Gastroesophageal sphincter (tissue), 4 donors: ENCODE results near the gene GRK3. TPM values are rescaled to one million over a fixed set of nuclear protein-coding genes. Genes with fewer than 3 reads are reported as not detected.

Experiments
- ATAC-seq: fragments of 150-250 bp; one replicate; pipeline ENCODE4 v1.9.1; 2016; ENCODE audit warnings: mild to moderate bottlenecking, moderate library complexity
- H3K27ac ChIP-seq, 4 donors: fragments of 200-600 bp; sonication (generic) in 3 of 4; 1 replicate in 3 of 4; 2 replicates in 1 of 4; pipeline ENCODE4 v1.5.1; 2016 to 2019
- H3K27me3 ChIP-seq: fragments of 200-600 bp; sonication (generic); one replicate; pipeline ENCODE4 v1.5.1; 2019
- H3K36me3 ChIP-seq, 2 donors: fragments of 200-600 bp; sonication (generic); one replicate each; pipeline ENCODE4 v1.5.1; 2019; ENCODE audit warnings: control low read depth in 1 of 2
- H3K4me1 ChIP-seq, 3 donors: fragments of 200-600 bp; sonication (generic); 1 replicate in 2 of 3; 2 replicates in 1 of 3; pipeline ENCODE4 v1.5.1; 2016 to 2019; ENCODE audit warnings: control low read depth in 2 of 3
- H3K4me3 ChIP-seq, 2 donors: fragments of 200-600 bp; sonication (generic); one replicate each; pipeline ENCODE4 v1.5.1; 2019; ENCODE audit warnings: mild to moderate bottlenecking in 1 of 2, moderate library complexity in 1 of 2
- H3K9me3 ChIP-seq, 3 donors: fragments of 200-600 bp; sonication (generic); one replicate each; pipeline ENCODE4 v1.5.1; 2017 to 2019; ENCODE audit warnings: control low read depth in 2 of 3
- EP300 ChIP-seq: sonication (generic); formaldehyde crosslinking; IDR thresholded peaks from one replicate; pipeline ENCODE4 v1.6.1; 2017; ENCODE audit warnings: antibody characterized with exemption, mild to moderate bottlenecking
- POLR2A ChIP-seq, 2 donors: fragments of 450-650 bp; IDR thresholded peaks; one replicate each; pipeline ENCODE4 v1.6.1; 2017; ENCODE audit warnings: antibody characterized with exemption in 2 of 2, mild to moderate bottlenecking in 2 of 2, moderate library complexity in 1 of 2
- POLR2AphosphoS5 ChIP-seq: sonication (generic); formaldehyde crosslinking; IDR thresholded peaks from one replicate; pipeline ENCODE4 v1.6.1; 2017; ENCODE audit warnings: antibody characterized with exemption
- WGBS, 2 donors: methylation state at CpG; one replicate each; pipeline ENCODE4 v1.1.5; 2018; ENCODE audit warnings: low coverage in 1 of 2; 5-methylcytosine and 5-hydroxymethylcytosine counted together
- total RNA-seq, 4 donors: library from RNA; depleted of rRNA; stranded (reverse); fragments of >200 nt; gene quantifications; one replicate each; pipeline ENCODE4 v1.1.0, GENCODE V29; 2016
- TF ChIP-seq, protein P1 (sequence below), 4 experiments: fragments of 200-600 bp in 2 of 4; fragments of 450-650 bp in 2 of 4; sonication (generic) in 1 of 4; IDR thresholded peaks; one replicate each; pipeline ENCODE4 v1.5.1; 2017 to 2019; ENCODE audit warnings: antibody characterized with exemption in 4 of 4, mild to moderate bottlenecking in 2 of 4, moderate library complexity in 2 of 4

The GRK3 gene
- total RNA-seq, 4 donors from 2014 or later = 3.9 to 7.8 (median 4.5) TPM

- ATAC-seq = no peak
- peaks cover 26% of the 10 kb centered on the region for H3K27me3 ChIP-seq
- 86 to 88% methylated on average over 3 to 4 of the region's 4 CpGs for WGBS, 2 donors
- no peak overlapping the region for H3K4me3 ChIP-seq
- no peaks in the 10 kb centered on the region for H3K4me1 ChIP-seq
- no peaks in the 10 kb centered on the region for H3K36me3 ChIP-seq
- H3K27ac ChIP-seq = no peak overlapping the region
- peaks cover 0 to 25% (median 0%) of the 10 kb centered on the region in 3 donors for H3K9me3 ChIP-seq
- TF ChIP-seq POLR2A (IDR thresholded peaks at IDR 0.05) (no peak), EP300 (no peak), POLR2AphosphoS5 (no peak)
- TF ChIP-seq, protein P1, sequence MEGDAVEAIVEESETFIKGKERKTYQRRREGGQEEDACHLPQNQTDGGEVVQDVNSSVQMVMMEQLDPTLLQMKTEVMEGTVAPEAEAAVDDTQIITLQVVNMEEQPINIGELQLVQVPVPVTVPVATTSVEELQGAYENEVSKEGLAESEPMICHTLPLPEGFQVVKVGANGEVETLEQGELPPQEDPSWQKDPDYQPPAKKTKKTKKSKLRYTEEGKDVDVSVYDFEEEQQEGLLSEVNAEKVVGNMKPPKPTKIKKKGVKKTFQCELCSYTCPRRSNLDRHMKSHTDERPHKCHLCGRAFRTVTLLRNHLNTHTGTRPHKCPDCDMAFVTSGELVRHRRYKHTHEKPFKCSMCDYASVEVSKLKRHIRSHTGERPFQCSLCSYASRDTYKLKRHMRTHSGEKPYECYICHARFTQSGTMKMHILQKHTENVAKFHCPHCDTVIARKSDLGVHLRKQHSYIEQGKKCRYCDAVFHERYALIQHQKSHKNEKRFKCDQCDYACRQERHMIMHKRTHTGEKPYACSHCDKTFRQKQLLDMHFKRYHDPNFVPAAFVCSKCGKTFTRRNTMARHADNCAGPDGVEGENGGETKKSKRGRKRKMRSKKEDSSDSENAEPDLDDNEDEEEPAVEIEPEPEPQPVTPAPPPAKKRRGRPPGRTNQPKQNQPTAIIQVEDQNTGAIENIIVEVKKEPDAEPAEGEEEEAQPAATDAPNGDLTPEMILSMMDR (IDR thresholded peaks at IDR 0.05) = no peak
Measured at GRCh38 chr22:25770333-25770732, 205.9 kb downstream of the GRK3 start.

DNA sequence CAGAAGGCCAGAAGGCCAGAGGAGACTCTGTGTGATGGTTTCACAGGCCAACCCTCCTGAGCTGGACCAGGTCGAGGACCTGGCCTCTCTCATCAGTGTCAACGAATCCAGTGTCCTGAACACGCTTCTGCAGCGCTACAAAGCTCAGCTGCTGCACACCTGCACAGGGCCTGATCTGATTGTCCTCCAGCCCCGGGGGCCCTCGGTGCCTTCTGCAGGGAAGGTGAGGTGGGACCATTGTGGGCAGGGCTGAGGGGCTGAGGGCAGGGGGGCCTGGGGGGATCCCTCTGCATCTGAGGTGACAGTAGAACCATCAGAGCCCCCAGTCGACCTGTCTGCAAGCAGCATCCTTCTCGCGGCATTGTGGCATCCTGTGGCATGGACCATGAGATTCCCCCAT is 207.8 kb downstream of the GRK3 start:
- Histone ChIP-seq H3K27me3 (peaks cover 23% of the 10 kb centered on the region), H3K4me1 (no peaks in the 10 kb centered on the region), H3K4me3 (no peak overlapping the region), H3K27ac (no peak overlapping the region), H3K9me3 (peaks cover 0 to 5% (median 0%) of the 10 kb centered on the region in 3 donors), H3K36me3 (no peaks in the 10 kb centered on the region)
- WGBS, 2 donors = 73% methylated on average over 3 of the region's 9 CpGs; no CpG with 5 or more reads in 1 of the 2 donors
- no peak for ATAC-seq
- TF ChIP-seq POLR2A (IDR thresholded peaks at IDR 0.05) (no peak), POLR2AphosphoS5 (no peak), EP300 (no peak)
- TF ChIP-seq, protein P1 (IDR thresholded peaks at IDR 0.05) = no peak

- no peak for ATAC-seq
- Histone ChIP-seq H3K36me3 (no peaks in the 10 kb centered on the region), H3K27me3 (peaks cover 25% of the 10 kb centered on the region), H3K9me3 (no peaks in the 10 kb centered on the region), H3K4me3 (no peak overlapping the region), H3K4me1 (no peaks in the 10 kb centered on the region), H3K27ac (no peak overlapping the region)
- WGBS, 2 donors = 42 to 100% methylated on average over 1 to 2 of the region's 12 CpGs
- TF ChIP-seq EP300 = no peak
- TF ChIP-seq, protein P1 (IDR thresholded peaks at IDR 0.05) = peak in 1 of 4 experiments; percentile 27
Measured at GRCh38 chr22:25774575-25775026, 210.1 kb downstream of the GRK3 start.

DNA sequence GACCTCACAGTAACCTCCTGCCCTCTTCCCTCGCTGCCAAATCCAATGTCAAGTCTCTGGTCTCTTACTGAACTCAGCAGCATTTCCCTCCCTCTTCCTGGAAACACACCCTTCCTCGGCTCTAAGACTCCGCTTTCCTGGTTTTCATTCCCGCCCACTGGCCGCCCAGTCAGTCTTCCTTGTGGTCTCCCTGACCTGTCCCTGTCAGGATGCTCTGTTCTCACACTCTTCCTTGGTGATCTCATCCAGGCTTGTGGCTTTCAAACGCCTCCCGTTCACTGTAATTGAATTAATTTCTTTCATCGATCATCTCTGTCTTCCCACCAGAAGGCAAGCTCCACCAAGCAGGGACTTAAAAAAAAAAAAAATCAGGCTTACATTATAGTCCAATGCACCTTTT is 211.1 kb downstream of the GRK3 start:
- Histone ChIP-seq H3K4me1 (no peaks in the 10 kb centered on the region), H3K9me3 (no peaks in the 10 kb centered on the region), H3K27me3 (peaks cover 31% of the 10 kb centered on the region), H3K36me3 (no peaks in the 10 kb centered on the region), H3K4me3 (no peak overlapping the region), H3K27ac (no peak overlapping the region)
- ATAC-seq = no peak
- WGBS, 2 donors = 35 to 41% methylated on average over 3 to 8 of the region's 8 CpGs
- TF ChIP-seq POLR2AphosphoS5 (no peak), EP300 (no peak), POLR2A (IDR thresholded peaks at IDR 0.05) (no peak)
- TF ChIP-seq, protein P1 (IDR thresholded peaks at IDR 0.05) = no peak

GRCh38 chr22:25777411-25777810 is 212.9 kb downstream of the GRK3 start:
- 83% methylated on average over 1 of the region's 9 CpGs; no CpG with 5 or more reads in 1 of the 2 donors for WGBS, 2 donors
- Histone ChIP-seq H3K9me3 (no peaks in the 10 kb centered on the region), H3K4me3 (no peak overlapping the region), H3K27me3 (peaks cover 36% of the 10 kb centered on the region), H3K27ac (no peak overlapping the region), H3K36me3 (no peaks in the 10 kb centered on the region), H3K4me1 (no peaks in the 10 kb centered on the region)
- no peak for ATAC-seq
- no peak for TF ChIP-seq EP300
- no peak for TF ChIP-seq POLR2AphosphoS5
- TF ChIP-seq POLR2A (IDR thresholded peaks at IDR 0.05) = no peak
- TF ChIP-seq, protein P1 (IDR thresholded peaks at IDR 0.05) = no peak
